Mesendoderm (in vitro differentiated cells): ENCODE results near the gene FBN2.
A peak's percentile ranks its signal among the peaks of the same experiment; 100 is the strongest.

Experiments
- DNase-seq: peaks from one replicate; pipeline ENCODE4 v3.0.0; 2013
- H2AK5ac ChIP-seq: 2 replicates; pipeline ENCODE4 v1.6.1; 2013; ENCODE audit warnings: low read length, inconsistent platforms
- H2BK120ac ChIP-seq: 2 replicates; pipeline ENCODE4 v1.6.1; 2013; ENCODE audit warnings: low read depth, mild to moderate bottlenecking, low read length, moderate library complexity, mixed read lengths
- H2BK15ac ChIP-seq: replicated peaks from 2 replicates; pipeline ENCODE4 v1.6.1; 2013; ENCODE audit warnings: low read depth, mild to moderate bottlenecking, moderate library complexity
- H2BK5ac ChIP-seq: 2 replicates; pipeline ENCODE4 v1.6.1; 2013; ENCODE audit warnings: low read length, inconsistent platforms
- H3K18ac ChIP-seq: 2 replicates; pipeline ENCODE4 v1.6.1; 2013; ENCODE audit warnings: mild to moderate bottlenecking, low read length, mixed read lengths
- H3K23ac ChIP-seq: one replicate; pipeline ENCODE4 v1.6.1; 2013; ENCODE audit warnings: low read length
- H3K27ac ChIP-seq: 2 replicates; pipeline ENCODE4 v1.5.1; 2013; ENCODE audit warnings: low read depth, mild to moderate bottlenecking, inconsistent platforms, low read length, moderate library complexity
- H3K27me3 ChIP-seq: 2 replicates; pipeline ENCODE4 v1.6.1; 2013; ENCODE audit warnings: low read length, control low read depth, mild to moderate bottlenecking, inconsistent platforms; ENCODE audit not compliant: insufficient read depth, poor library complexity
- H3K36me3 ChIP-seq: 2 replicates; pipeline ENCODE4 v1.6.1; 2013; ENCODE audit warnings: low read length, inconsistent platforms; ENCODE audit not compliant: control insufficient read depth, insufficient read depth
- H3K4ac ChIP-seq: one replicate; pipeline ENCODE4 v1.6.1; 2013; ENCODE audit warnings: low read depth, mild to moderate bottlenecking, low read length, moderate library complexity
- H3K4me1 ChIP-seq: 2 replicates; pipeline ENCODE4 v1.6.1; 2013; ENCODE audit warnings: low read depth, low read length, inconsistent platforms; ENCODE audit not compliant: control insufficient read depth
- H3K4me2 ChIP-seq: 2 replicates; pipeline ENCODE4 v1.6.1; 2013; ENCODE audit warnings: low read length
- H3K4me3 ChIP-seq: 2 replicates; pipeline ENCODE4 v1.5.1; 2013; ENCODE audit warnings: mild to moderate bottlenecking, low read length
- H3K56ac ChIP-seq: one replicate; pipeline ENCODE4 v1.6.1; 2013; ENCODE audit warnings: low read length
- H3K79me1 ChIP-seq: 2 replicates; pipeline ENCODE4 v1.6.1; 2013; ENCODE audit warnings: low read length, inconsistent platforms
- H3K79me2 ChIP-seq: 2 replicates; pipeline ENCODE4 v1.6.1; 2013; ENCODE audit warnings: mild to moderate bottlenecking, low read length; ENCODE audit not compliant: control insufficient read depth, insufficient read depth
- H3K9ac ChIP-seq: 2 replicates; pipeline ENCODE4 v1.6.1; 2013; ENCODE audit warnings: low read length, inconsistent platforms
- H4K5ac ChIP-seq: one replicate; pipeline ENCODE4 v1.6.1; 2013; ENCODE audit warnings: low read length
- H4K8ac ChIP-seq: one replicate; pipeline ENCODE4 v1.6.1; 2013; ENCODE audit warnings: low read depth, mild to moderate bottlenecking, control low read depth, low read length, moderate library complexity
- WGBS: extraction: QIAGEN DNeasy Blood & Tissue Kit; methylation state at CpG from one replicate; pipeline ENCODE4 v1.1.7; 2013; ENCODE audit warnings: low lambda C conversion rate, missing lambda C conversion rate; ENCODE audit not compliant: insufficient coverage; ENCODE audit errors: extremely low coverage; 5-methylcytosine and 5-hydroxymethylcytosine counted together

The FBN2 gene

DNA sequence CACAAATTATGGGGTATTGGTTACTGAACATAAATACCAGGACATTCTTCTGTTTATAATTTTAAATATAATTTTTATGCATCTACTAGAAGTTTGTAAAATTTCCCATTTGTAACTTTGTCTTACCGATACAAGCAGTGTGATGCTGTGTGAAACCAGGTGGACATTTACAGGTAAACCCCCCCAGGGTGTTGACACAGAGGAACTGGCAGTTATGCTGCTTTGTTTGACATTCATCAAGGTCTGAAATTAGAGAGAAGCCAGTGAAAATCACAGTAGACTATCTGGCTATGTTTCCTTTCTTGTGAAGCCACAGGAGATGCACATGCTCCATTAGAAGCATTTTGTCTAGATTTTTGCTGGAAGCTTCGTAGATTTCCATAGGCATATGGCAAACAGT is 263.6 kb downstream of the FBN2 start:
- Histone ChIP-seq H3K79me2 (no peaks in the 10 kb centered on the region), H4K8ac (no peak overlapping the region), H3K18ac (no peak overlapping the region), H3K9ac (no peak overlapping the region), H3K27ac (no peak overlapping the region), H3K4me1 (no peaks in the 10 kb centered on the region), H3K4me3 (no peak overlapping the region), H2BK15ac (no peak overlapping the region), H3K36me3 (peaks cover 22% of the 10 kb centered on the region), H4K5ac (no peak overlapping the region), H3K4me2 (no peak overlapping the region), H2BK120ac (no peak overlapping the region), H2BK5ac (no peak overlapping the region), H3K27me3 (no peaks in the 10 kb centered on the region), H3K79me1 (no peaks in the 10 kb centered on the region), H2AK5ac (no peak overlapping the region), H3K56ac (no peak overlapping the region), H3K4ac (no peak overlapping the region), H3K23ac (no peak overlapping the region)
- no CpG with 5 or more reads among the region's 2 CpGs for whole genome bisulfite sequencing
- DNase-seq = no peak

DNA sequence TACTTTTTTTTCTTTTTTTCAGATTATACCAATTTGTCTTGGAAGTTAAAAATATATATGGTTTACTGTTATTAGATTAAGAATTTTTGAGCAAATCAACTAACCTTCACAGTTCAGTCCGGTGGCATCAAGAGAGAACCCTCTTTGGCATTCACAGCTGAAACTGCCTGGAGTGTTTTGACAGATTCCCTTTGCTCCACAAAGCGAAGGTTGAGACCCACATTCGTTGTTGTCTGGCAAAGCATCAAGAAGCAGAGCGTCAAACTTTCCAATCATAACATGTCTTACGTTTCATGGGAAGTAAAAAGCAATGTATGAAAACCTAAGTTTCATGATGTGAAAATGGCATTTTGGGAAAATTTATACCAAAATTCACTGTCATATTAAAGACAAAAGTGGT is 264.3 kb downstream of the FBN2 start:
- Histone ChIP-seq H3K27ac (no peak overlapping the region), H3K18ac (no peak overlapping the region), H2BK15ac (no peak overlapping the region), H3K4ac (no peak overlapping the region), H3K56ac (no peak overlapping the region), H3K23ac (no peak overlapping the region), H3K4me2 (no peak overlapping the region), H4K5ac (no peak overlapping the region), H3K9ac (no peak overlapping the region), H3K79me1 (no peaks in the 10 kb centered on the region), H2AK5ac (no peak overlapping the region), H3K79me2 (no peaks in the 10 kb centered on the region), H2BK5ac (no peak overlapping the region), H3K4me1 (no peaks in the 10 kb centered on the region), H4K8ac (no peak overlapping the region), H3K27me3 (no peaks in the 10 kb centered on the region), H3K4me3 (no peak overlapping the region), H3K36me3 (peaks cover 22% of the 10 kb centered on the region), H2BK120ac (no peak overlapping the region)
- DNase-seq = no peak
- no CpG with 5 or more reads among the region's 5 CpGs for WGBS

DNA sequence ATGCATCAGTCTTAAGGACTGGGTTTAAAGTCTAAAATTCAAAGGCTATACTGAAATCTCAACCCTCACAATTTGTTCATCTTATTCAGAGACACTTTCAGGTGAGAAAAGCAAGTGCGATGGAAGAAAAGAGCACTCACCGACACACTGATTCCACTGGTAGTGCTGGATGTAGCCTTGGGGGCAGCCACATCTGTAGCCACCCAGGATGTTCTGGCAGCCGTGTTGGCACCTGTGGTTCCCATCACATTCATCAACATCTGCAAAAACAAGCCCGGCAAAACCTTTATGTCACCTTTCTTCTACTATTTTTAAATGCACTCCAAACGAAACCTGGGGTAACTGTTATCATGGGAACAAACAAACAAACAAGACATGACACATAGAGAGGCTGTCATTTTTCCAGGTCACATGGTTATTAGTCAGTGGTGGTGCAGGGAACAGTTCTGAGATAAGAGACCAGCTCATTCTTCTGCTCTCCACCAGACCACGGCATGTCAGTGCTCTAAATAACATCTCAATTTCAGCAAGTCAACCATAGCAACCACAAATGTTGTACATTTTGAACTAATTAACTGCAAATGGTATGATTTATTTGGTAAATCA is 266.1 kb downstream of the FBN2 start:
- Histone ChIP-seq H2BK120ac (no peak overlapping the region), H3K27ac (no peak overlapping the region), H3K23ac (no peak overlapping the region), H3K36me3 (peaks cover 15% of the 10 kb centered on the region), H3K27me3 (no peaks in the 10 kb centered on the region), H3K4me1 (no peaks in the 10 kb centered on the region), H3K18ac (no peak overlapping the region), H3K4me2 (no peak overlapping the region), H3K9ac (no peak overlapping the region), H3K79me1 (no peaks in the 10 kb centered on the region), H3K79me2 (no peaks in the 10 kb centered on the region), H4K5ac (no peak overlapping the region), H2BK5ac (no peak overlapping the region), H4K8ac (no peak overlapping the region), H2BK15ac (no peak overlapping the region), H3K4me3 (no peak overlapping the region), H3K4ac (no peak overlapping the region), H3K56ac (no peak overlapping the region), H2AK5ac (no peak overlapping the region)
- WGBS = no CpG with 5 or more reads among the region's 6 CpGs
- DNase-seq = peak; percentile 56

- DNase-seq = no peak
- no peak overlapping the region for H2BK5ac ChIP-seq
- no peak overlapping the region for H3K4me3 ChIP-seq
- H3K4me2 ChIP-seq = no peak overlapping the region
- no peak overlapping the region for H3K23ac ChIP-seq
- no peak overlapping the region for H3K4ac ChIP-seq
- no peaks in the 10 kb centered on the region for H3K79me2 ChIP-seq
- H3K56ac ChIP-seq = no peak overlapping the region
- H3K79me1 ChIP-seq = no peaks in the 10 kb centered on the region
- H2BK120ac ChIP-seq = no peak overlapping the region
- WGBS = no CpG with 5 or more reads among the region's 3 CpGs
- H4K8ac ChIP-seq = no peak overlapping the region
- H3K27ac ChIP-seq = no peak overlapping the region
- H3K4me1 ChIP-seq = no peaks in the 10 kb centered on the region
- no peaks in the 10 kb centered on the region for H3K27me3 ChIP-seq
- peaks cover 10% of the 10 kb centered on the region for H3K36me3 ChIP-seq
- H3K9ac ChIP-seq = no peak overlapping the region
- H2AK5ac ChIP-seq = no peak overlapping the region
- H4K5ac ChIP-seq = no peak overlapping the region
- no peak overlapping the region for H3K18ac ChIP-seq
- H2BK15ac ChIP-seq = no peak overlapping the region
These were observed 267.0 kb downstream of the FBN2 start for GRCh38 chr5:128271071-128271470.

- no peak overlapping the region for H2BK5ac ChIP-seq
- no peak overlapping the region for H2BK120ac ChIP-seq
- H3K79me1 ChIP-seq = no peaks in the 10 kb centered on the region
- H3K56ac ChIP-seq = no peak overlapping the region
- H3K4me1 ChIP-seq = no peaks in the 10 kb centered on the region
- no peak overlapping the region for H3K9ac ChIP-seq
- no peak overlapping the region for H4K8ac ChIP-seq
- no peak overlapping the region for H2BK15ac ChIP-seq
- no peak for DNase-seq
- no peak overlapping the region for H3K4ac ChIP-seq
- WGBS = no CpG with 5 or more reads among the region's 3 CpGs
- H3K4me3 ChIP-seq = no peak overlapping the region
- H3K79me2 ChIP-seq = no peaks in the 10 kb centered on the region
- H3K27ac ChIP-seq = no peak overlapping the region
- no peak overlapping the region for H2AK5ac ChIP-seq
- no peaks in the 10 kb centered on the region for H3K27me3 ChIP-seq
- H3K18ac ChIP-seq = no peak overlapping the region
- no peak overlapping the region for H3K23ac ChIP-seq
- H3K4me2 ChIP-seq = no peak overlapping the region
- H4K5ac ChIP-seq = no peak overlapping the region
- peaks cover 11% of the 10 kb centered on the region for H3K36me3 ChIP-seq
These were observed 273.3 kb downstream of the FBN2 start for GRCh38 chr5:128264564-128265360.
